Panc1 (cell line): ENCODE data around the gene GMPPA.

ENCODE experiments used
- CTCF ChIP-seq: fragments of 450-650 bp; IDR thresholded peaks from 2 replicates; pipeline ENCODE4 v1.5.1; 2017; ENCODE audit warnings: mild to moderate bottlenecking
- POLR2AphosphoS5 ChIP-seq: IDR thresholded peaks from 2 replicates; pipeline ENCODE4 v1.6.1; 2012; ENCODE audit warnings: mild to moderate bottlenecking, low read depth, low read length, moderate library complexity

GRCh38 chr2:219486380-219486959, 12.2 kb upstream of the GMPPA start:
- TF ChIP-seq POLR2AphosphoS5: no peak
- TF ChIP-seq CTCF: no peak
